OCI-M2 (cell line): ENCODE measurements around the gene ARHGAP30.

Experiments
- DNase-seq: peaks from one replicate; lab custom pipeline; 2025; ENCODE audit not compliant: unreplicated experiment; lab: John Stamatoyannopoulos, UW

Gene ARHGAP30

DNA sequence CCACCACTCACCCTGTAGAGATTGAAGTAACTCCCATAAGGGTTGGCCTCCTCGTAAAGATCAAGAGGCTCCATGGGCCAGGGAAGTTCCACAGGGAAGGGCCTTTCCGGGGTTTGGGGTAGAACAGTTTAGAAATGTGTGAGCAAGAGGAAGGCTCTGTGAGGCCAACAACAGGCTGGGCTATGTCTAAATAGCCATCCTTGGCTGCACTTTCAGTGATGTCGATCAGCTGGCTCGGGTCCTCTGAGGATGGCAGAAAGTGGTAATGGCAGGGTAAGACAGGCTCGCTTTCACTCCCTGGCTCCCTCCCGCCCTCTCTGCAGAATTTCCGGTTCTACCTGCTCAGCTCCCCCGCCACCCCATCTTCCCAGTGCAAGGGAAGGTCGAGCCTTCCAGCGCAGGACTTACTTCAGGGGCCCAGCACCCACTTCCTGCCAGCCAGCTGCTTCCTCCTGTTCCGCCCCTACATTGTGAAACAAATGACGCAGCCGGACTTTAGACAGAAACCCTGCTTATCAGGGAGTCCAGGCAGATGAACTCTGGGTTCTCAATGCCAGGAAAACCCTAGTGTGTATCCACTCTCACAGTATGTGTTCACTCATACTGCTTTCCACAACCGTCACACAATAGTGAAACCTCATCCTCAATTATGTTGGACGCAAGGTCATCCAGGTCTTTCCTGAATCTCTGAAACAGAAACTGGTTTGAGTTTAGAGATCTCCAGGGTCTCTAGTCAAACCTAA lies 56.0 kb downstream of the ARHGAP30 start:
- no peak for DNase-seq

- no peak for DNase-seq
Observed at GRCh38 chr1:161013131-161013487, 56.6 kb downstream of the ARHGAP30 start.

- DNase-seq: no peak
Observed at GRCh38 chr1:161012420-161012819, 57.3 kb downstream of the ARHGAP30 start.

- no peak for DNase-seq
Observed at GRCh38 chr1:161009602-161010211, 60.0 kb downstream of the ARHGAP30 start.

DNA sequence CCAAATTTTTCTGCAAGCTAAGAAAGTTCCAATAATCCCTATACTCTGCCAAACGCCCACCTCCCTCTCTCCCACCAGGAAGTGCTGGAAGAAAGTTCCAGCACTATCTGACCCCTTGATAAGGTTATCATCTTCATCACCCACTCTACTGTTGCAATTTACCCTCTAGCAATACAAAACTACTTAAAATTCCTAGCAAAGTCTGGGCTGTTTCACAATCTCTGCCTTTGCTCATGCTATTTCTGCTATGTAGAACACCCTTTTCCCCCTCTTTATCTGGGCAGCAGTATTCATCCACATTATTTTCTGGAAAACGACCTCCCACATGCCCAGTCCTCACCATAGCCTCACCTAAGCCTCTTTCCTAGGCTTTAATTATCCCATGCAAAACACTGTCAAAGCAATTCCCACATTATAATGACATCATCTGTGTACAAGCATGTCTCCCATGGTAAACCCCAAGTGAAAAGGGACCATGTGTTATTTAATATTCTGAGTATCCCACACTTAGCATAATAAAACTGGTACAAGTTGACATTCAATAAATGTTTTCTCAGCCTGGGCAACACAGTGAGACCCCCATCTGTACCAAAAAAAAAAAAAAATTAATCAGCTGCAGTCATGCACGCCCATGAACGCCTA lies 60.7 kb downstream of the ARHGAP30 start:
- no peak for DNase-seq

DNA sequence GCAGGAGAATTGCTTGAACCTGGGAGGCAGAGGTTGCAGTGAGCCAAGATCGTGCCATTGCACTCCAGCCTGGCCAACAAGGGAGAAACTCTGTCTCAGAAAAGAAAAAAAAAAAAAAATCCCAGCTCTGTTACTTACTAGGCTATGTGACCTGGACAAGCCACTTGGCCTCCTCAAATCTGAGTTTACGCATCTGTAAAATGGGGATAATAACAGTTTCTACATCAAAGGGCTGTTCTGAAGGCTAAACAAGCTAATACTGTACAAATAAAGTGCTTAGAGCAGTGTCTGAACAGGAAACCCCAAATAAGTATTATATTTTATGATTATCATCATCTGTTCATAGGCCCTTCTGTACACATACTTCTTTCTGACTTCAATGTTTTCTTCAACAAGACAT lies 62.3 kb downstream of the ARHGAP30 start:
- no peak for DNase-seq

GRCh38 chr1:161006563-161006962 lies 63.1 kb downstream of the ARHGAP30 start:
- DNase-seq: no peak

DNA sequence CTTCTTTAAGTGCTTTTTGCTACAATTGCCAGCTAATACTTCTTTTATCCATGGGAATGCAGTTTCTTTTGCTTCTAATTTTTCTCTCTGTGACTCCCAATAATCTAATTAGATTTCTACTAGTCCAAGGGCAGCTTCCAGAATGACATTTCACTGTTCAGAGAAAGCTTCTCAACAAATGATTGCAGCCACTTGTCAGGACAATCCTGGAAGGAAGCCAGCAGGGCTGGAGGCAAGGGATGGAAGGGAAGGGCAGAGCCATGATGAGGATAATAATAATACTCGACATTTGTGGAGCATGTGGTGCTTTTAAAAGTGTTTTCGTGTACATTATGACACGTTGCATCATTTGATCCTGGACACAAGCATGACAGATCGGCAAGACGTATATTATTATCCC lies 68.2 kb downstream of the ARHGAP30 start:
- DNase-seq: no peak

DNA sequence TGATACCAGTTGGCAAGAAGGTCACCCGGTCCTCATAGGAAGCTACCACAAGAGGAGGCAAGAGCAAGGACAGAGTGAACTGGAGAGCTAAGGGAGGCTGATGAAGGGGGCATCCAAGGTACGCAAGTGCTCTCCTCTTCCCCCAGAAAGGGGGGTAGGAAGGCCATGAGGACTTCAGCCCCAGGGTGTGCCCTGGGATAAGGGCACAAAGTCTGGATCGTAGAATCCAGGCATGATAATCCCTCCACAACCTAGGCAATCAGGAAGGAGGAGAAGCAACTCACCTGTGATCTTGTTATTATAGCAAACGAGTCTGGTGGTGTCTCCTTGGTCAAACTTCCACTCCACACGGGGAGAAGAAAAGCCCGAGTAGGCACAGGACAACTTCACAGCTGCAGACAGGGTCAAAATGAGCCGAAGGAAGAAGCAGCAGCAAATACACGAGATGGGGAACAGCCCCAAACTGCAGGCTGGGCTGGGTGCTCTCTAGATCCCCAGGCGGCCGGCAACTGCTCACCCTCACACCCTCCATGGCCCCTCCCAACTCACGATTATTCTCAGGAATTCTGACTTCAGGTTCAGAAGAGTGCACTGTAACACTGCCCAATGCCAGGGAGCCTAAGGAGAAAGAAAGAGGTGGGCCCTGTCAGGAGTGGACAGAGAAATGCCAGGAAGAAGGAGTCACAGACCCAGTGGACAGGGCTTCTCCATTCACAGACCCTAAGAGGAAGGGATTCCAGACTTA lies 68.8 kb downstream of the ARHGAP30 start:
- no peak for DNase-seq

DNA sequence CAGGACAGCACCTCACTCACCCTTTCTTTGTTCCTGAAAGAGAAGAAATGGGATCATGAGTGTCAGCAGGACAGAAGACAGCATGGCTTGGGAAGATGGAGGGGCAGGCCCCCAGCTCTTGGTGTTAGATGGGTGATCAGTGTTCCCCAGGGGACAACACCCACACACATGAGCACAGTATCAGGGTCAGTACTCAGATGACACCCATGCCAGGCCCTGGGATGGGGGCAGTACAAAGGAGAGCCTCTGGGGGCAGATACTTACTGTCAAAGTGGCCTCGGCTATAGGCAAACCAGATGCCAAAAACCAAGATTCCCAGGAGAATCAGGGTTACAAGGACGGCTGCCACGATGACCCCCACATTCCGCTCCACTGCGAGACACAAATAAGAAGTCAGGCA lies 70.3 kb downstream of the ARHGAP30 start:
- DNase-seq: no peak

DNA sequence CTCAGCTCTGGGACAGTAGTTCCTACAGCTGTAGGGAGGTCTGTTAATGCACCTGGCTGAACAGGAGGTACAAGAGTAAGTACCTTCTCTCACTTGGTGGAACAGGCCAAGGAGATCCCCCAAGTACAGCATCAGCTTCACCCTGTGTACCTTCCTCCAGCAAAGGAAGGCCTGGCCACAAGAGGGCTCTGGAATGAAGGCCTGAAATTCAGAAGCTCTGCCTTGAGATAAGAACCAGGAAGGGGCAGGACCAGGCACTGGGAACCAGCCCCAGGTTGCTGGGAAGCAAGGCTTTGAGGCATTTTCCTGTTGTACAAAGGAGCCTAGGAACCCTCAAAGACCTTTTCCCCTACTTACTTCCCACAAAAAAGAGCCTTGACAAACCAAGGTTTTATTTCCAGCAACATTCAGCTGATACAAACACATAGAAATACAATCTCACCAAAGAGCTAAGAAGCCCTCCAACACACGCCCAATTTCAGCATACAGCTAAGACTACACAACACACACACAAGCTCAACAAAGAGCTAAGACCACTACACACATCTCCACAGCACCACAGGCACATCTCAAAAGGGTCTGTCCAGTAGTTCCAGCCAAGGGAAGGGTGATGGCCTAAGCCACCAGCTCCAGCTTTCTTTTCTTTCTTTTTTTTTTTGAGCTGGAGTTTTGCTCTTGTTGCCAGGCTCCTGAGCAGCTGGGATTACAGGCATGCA lies 72.2 kb downstream of the ARHGAP30 start:
- no peak for DNase-seq
